Stomach (tissue), 9 donors: ENCODE results near the gene UBA5. TPM values are rescaled to one million over a fixed set of nuclear protein-coding genes. Genes with fewer than 3 reads are reported as not detected.

Experiments
- DNase-seq, 2 donors: peaks; one replicate each; pipeline versions ENCODE4 v3.0.0 to v3.0.0-alpha.2; 2013 to 2019
- H3K27ac ChIP-seq, 5 donors: fragments of 200-600 bp in 4 of 5; sonication (generic) in 4 of 5; one replicate each; pipeline ENCODE4 v1.5.1; 2013 to 2019; ENCODE audit warnings: mild to moderate bottlenecking in 1 of 5, moderate library complexity in 1 of 5
- H3K27me3 ChIP-seq, 3 donors: fragments of 200-600 bp; sonication (generic); one replicate each; pipeline ENCODE4 v1.5.1; 2017 to 2019; ENCODE audit warnings: mixed run types in 1 of 3
- H3K36me3 ChIP-seq, 4 donors: fragments of 200-600 bp; sonication (generic); 1 replicate in 3 of 4; 2 replicates in 1 of 4; pipeline ENCODE4 v1.5.1; 2016 to 2019
- H3K4me1 ChIP-seq, 4 donors: fragments of 200-600 bp; sonication (generic); one replicate each; pipeline ENCODE4 v1.5.1; 2016 to 2019
- H3K4me3 ChIP-seq, 4 donors: fragments of 200-600 bp; sonication (generic) in 3 of 4; one replicate each; pipeline ENCODE4 v1.5.1; 2016 to 2019; ENCODE audit warnings: mild to moderate bottlenecking in 1 of 4
- H3K9me3 ChIP-seq, 4 donors: fragments of 200-600 bp; sonication (generic); one replicate each; pipeline ENCODE4 v1.5.1; 2016 to 2019
- CTCF ChIP-seq, 7 experiments: fragments of 450-650 bp in 4 of 7; fragments of 200-600 bp in 3 of 7; sonication (generic) in 3 of 7; IDR thresholded peaks; one replicate each; pipeline ENCODE4 v1.5.1; 2016 to 2019; ENCODE audit warnings: antibody characterized with exemption in 7 of 7, control low read depth in 2 of 7, mild to moderate bottlenecking in 1 of 7
- EP300 ChIP-seq: sonication (generic); formaldehyde crosslinking; IDR thresholded peaks from one replicate; pipeline ENCODE4 v1.6.1; 2017; ENCODE audit warnings: antibody characterized with exemption
- POLR2A ChIP-seq, 4 donors: fragments of 450-650 bp; IDR thresholded peaks; one replicate each; pipeline ENCODE4 v1.6.1; 2016; ENCODE audit warnings: antibody characterized with exemption in 4 of 4, control low read depth in 2 of 4, mild to moderate bottlenecking in 1 of 4, moderate library complexity in 1 of 4
- POLR2AphosphoS5 ChIP-seq, 3 donors: sonication (generic); formaldehyde crosslinking; IDR thresholded peaks; one replicate each; pipeline ENCODE4 v1.6.1; 2016; ENCODE audit warnings: antibody characterized with exemption in 3 of 3
- WGBS, 5 donors: extraction: QIAGEN DNeasy Blood & Tissue Kit in 3 of 5; methylation state at CpG; one replicate each; pipeline versions ENCODE4 v1.1.5 to v1.1.7; 2013 to 2018; 5-methylcytosine and 5-hydroxymethylcytosine counted together
- intact Hi-C: fragments of 100-400 bp; cut with DNase I; formaldehyde crosslinking; loops from one replicate; pipeline ENCODE4 v1.15.1; 2023; ENCODE audit warnings: low total_unique reads
- polyA plus RNA-seq, 3 donors: library from polyadenylated mRNA; stranded (reverse); fragments of 200-250 nt; gene quantifications; one replicate each; pipeline ENCODE4 v1.2.3, GENCODE V29; 2013
- total RNA-seq, 5 donors: library from RNA; depleted of rRNA; stranded (reverse); fragments of >200 nt; gene quantifications; one replicate each; pipeline versions ENCODE4 v1.1.0 to v1.2.3, GENCODE V29; 2014 to 2016
- donor health status: healthy with polysubstance abuse.
- donor health status: Bipolar disorder and iron deficiency.
- donor health status: healthy.

Gene UBA5
- total and polyA plus RNA-seq, 8 donors, result 20.2 to 88.7 (median 54.9) TPM

GRCh38 chr3:132721479-132722164 is 61.5 kb downstream of the UBA5 start:
- WGBS, 5 donors, result 3 to 7% (median 3%) methylated on average over 16 to 47 of the region's 47 CpGs

GRCh38 chr3:132722165-132723023 is 62.3 kb downstream of the UBA5 start, which contains the start of gene NPHP3:
Gene NPHP3 (minus strand): TSS chr3:132722409. CDS start chr3:132722355, 54 bp downstream.
- no peaks in the 10 kb centered on the region for H3K27me3 ChIP-seq
- peaks cover 20 to 51% (median 34%) of the 10 kb centered on the region in 4 donors for H3K4me1 ChIP-seq
- peak; percentile 98 to 99 for DNase-seq
- no peaks in the 10 kb centered on the region for H3K9me3 ChIP-seq
- peak within 1 kb of the TSS; percentile 94 to 100 (median 98) for H3K27ac ChIP-seq
- intact Hi-C loops, result loop anchor here (10.0 kb wide), 1 partner anchor 702 kb away; no protein-coding TSS in a partner anchor
- 0 to 4% (median 2%) methylated on average over 10 to 90 of the region's 96 CpGs for WGBS, 5 donors
- H3K4me3 ChIP-seq, result peak within 1 kb of the TSS; percentile 88 to 95 (median 94)
- TF ChIP-seq CTCF (IDR thresholded peaks at IDR 0.05) (no peak), POLR2A (IDR thresholded peaks at IDR 0.05) (peak in 2 of 4 donors; percentile 11 to 49), POLR2AphosphoS5 (IDR thresholded peaks at IDR 0.05) (peak; percentile 82 to 93 (median 86)), EP300 (no peak)
- H3K36me3 ChIP-seq, result peaks cover 0 to 15% (median 14%) of the 10 kb centered on the region in 4 donors

More at GRCh38 chr3:132721479-132722164, 61.5 kb downstream of the UBA5 start:
- DNase-seq, result peak; percentile 70 to 89
- Histone ChIP-seq H3K27ac (peak overlapping the region; percentile 94 to 100 (median 98)), H3K4me3 (peak overlapping the region; percentile 88 to 95 (median 94)), H3K9me3 (no peaks in the 10 kb centered on the region), H3K36me3 (peaks cover 0 to 23% (median 18%) of the 10 kb centered on the region in 4 donors), H3K4me1 (peaks cover 20 to 51% (median 34%) of the 10 kb centered on the region in 4 donors), H3K27me3 (no peaks in the 10 kb centered on the region)
- intact Hi-C loops, result loop anchor here (10.0 kb wide), 1 partner anchor 703 kb away; no protein-coding TSS in a partner anchor
- TF ChIP-seq CTCF (IDR thresholded peaks at IDR 0.05) (peak in 5 of 7 experiments; percentile 18 to 41 (median 24)), POLR2AphosphoS5 (IDR thresholded peaks at IDR 0.05) (no peak)

GRCh38 chr3:132723024-132723950 is 63.2 kb downstream of the UBA5 start:
- Histone ChIP-seq H3K4me1 (peaks cover 20 to 49% (median 33%) of the 10 kb centered on the region in 4 donors), H3K27me3 (no peaks in the 10 kb centered on the region), H3K27ac (peak overlapping the region; percentile 75 to 92 (median 87)), H3K4me3 (peak overlapping the region; percentile 55 to 67 (median 62)), H3K36me3 (peaks cover 0 to 6% (median 5%) of the 10 kb centered on the region in 4 donors), H3K9me3 (no peaks in the 10 kb centered on the region)
- TF ChIP-seq EP300, result no peak
- no peak for TF ChIP-seq POLR2AphosphoS5 (IDR thresholded peaks at IDR 0.05)
- no peak for TF ChIP-seq CTCF (IDR thresholded peaks at IDR 0.05)
- TF ChIP-seq POLR2A (IDR thresholded peaks at IDR 0.05), result no peak
- intact Hi-C loops, result loop anchor here (10.0 kb wide), 1 partner anchor 702 kb away; no protein-coding TSS in a partner anchor
- 9 to 24% (median 12%) methylated on average over 9 to 19 of the region's 19 CpGs for WGBS, 5 donors
- DNase-seq, result no peak
